ENCODE data around the gene NEURL1B. TPM values are rescaled to one million over a fixed set of nuclear protein-coding genes. Genes with fewer than 3 reads are reported as not detected.

Gene NEURL1B
- total RNA-seq, 4 donors from 2014 or later, result 8.2 to 29.9 (median 10.9) TPM

- WGBS, 2 donors, result 72 to 80% methylated on average over 2 of the region's 2 CpGs
- no peak for TF ChIP-seq POLR2A (IDR thresholded peaks at IDR 0.05)
- TF ChIP-seq CTCF (IDR thresholded peaks at IDR 0.05), result no peak
- no peak overlapping the region for H3K27ac ChIP-seq
These were observed 82.4 kb downstream of the NEURL1B start for GRCh38 chr5:172723508-172723907.

GRCh38 chr5:172724242-172725183 is 83.5 kb downstream of the NEURL1B start:
- Histone ChIP-seq H3K9me3 (no peaks in the 10 kb centered on the region), H3K4me1 (peaks cover 15 to 48% of the 10 kb centered on the region in 2 donors), H3K27me3 (no peaks in the 10 kb centered on the region), H3K36me3 (no peaks in the 10 kb centered on the region), H3K27ac (no peak overlapping the region), H3K4me3 (replicated peaks in 1 of 3) (no peak overlapping the region)
- TF ChIP-seq POLR2A (IDR thresholded peaks at IDR 0.05), result no peak
- no peak for TF ChIP-seq CTCF (IDR thresholded peaks at IDR 0.05)
- intact Hi-C loops (cut with DNase I), result loop anchor here (5.0 kb wide), 1 partner anchor 38 kb away; no protein-coding TSS in a partner anchor
- 78 to 86% methylated on average over 22 of the region's 22 CpGs for WGBS, 2 donors
- no peak for DNase-seq

More at GRCh38 chr5:172723508-172723907, 82.4 kb downstream of the NEURL1B start:
- Histone ChIP-seq H3K4me3 (replicated peaks in 1 of 3) (no peak overlapping the region), H3K4me1 (peaks cover 15 to 48% of the 10 kb centered on the region in 2 donors), H3K36me3 (no peaks in the 10 kb centered on the region), H3K9me3 (no peaks in the 10 kb centered on the region), H3K27me3 (no peaks in the 10 kb centered on the region)
- intact Hi-C loops (cut with DNase I), result no loop called here
- DNase-seq, result no peak

GRCh38 chr5:172725273-172725672 is 84.2 kb downstream of the NEURL1B start:
- WGBS, 2 donors, result 96 to 97% methylated on average over 10 of the region's 10 CpGs
- no peak for DNase-seq

GRCh38 chr5:172725785-172726184 is 84.7 kb downstream of the NEURL1B start:
- Histone ChIP-seq H3K36me3 (no peaks in the 10 kb centered on the region), H3K9me3 (no peaks in the 10 kb centered on the region), H3K4me1 (peaks cover 15 to 39% of the 10 kb centered on the region in 2 donors), H3K27me3 (no peaks in the 10 kb centered on the region), H3K4me3 (replicated peaks in 1 of 3) (no peak overlapping the region), H3K27ac (no peak overlapping the region)
- TF ChIP-seq CTCF (IDR thresholded peaks at IDR 0.05) (no peak), POLR2A (IDR thresholded peaks at IDR 0.05) (no peak)
- 96 to 99% methylated on average over 5 of the region's 5 CpGs for WGBS, 2 donors
- no peak for DNase-seq
- intact Hi-C loops (cut with DNase I), result loop anchor here (5.0 kb wide), 1 partner anchor 37 kb away; no protein-coding TSS in a partner anchor

More at GRCh38 chr5:172725273-172725672, 84.2 kb downstream of the NEURL1B start:
- Histone ChIP-seq H3K4me3 (replicated peaks in 1 of 3) (no peak overlapping the region), H3K27ac (no peak overlapping the region), H3K4me1 (peaks cover 15 to 44% of the 10 kb centered on the region in 2 donors), H3K9me3 (no peaks in the 10 kb centered on the region), H3K27me3 (no peaks in the 10 kb centered on the region), H3K36me3 (no peaks in the 10 kb centered on the region)
- intact Hi-C loops (cut with DNase I), result loop anchor here (5.0 kb wide), 1 partner anchor 37 kb away; no protein-coding TSS in a partner anchor
- TF ChIP-seq POLR2A (IDR thresholded peaks at IDR 0.05), result no peak

GRCh38 chr5:172726966-172727365 is 85.9 kb downstream of the NEURL1B start:
- H3K27ac ChIP-seq, result peak overlapping the region in 1 of 3 donors; percentile 12
- intact Hi-C loops (cut with DNase I), result loop anchor here (5.0 kb wide), 1 partner anchor 35 kb away; no protein-coding TSS in a partner anchor
- peaks cover 8 to 33% of the 10 kb centered on the region in 2 donors for H3K4me1 ChIP-seq
- DNase-seq, result no peak
- H3K9me3 ChIP-seq, result no peaks in the 10 kb centered on the region
- H3K27me3 ChIP-seq, result no peaks in the 10 kb centered on the region
- no peaks in the 10 kb centered on the region for H3K36me3 ChIP-seq
- H3K4me3 ChIP-seq (replicated peaks in 1 of 3), result no peak overlapping the region
- no peak for TF ChIP-seq CTCF (IDR thresholded peaks at IDR 0.05)
- no peak for TF ChIP-seq POLR2A (IDR thresholded peaks at IDR 0.05)
- 95 to 98% methylated on average over 6 to 11 of the region's 11 CpGs for WGBS, 2 donors
